HG03103 (cell line): ENCODE data around the gene KDM6A.
"Not testable (repeated sequence)": the region's sequence is repeated elsewhere in the genome, so short reads cannot be mapped to it uniquely, and the experiment has no call there.

Source experiments
- ATAC-seq: cut with Tn5 transposase; IDR thresholded peaks from one replicate; pipeline ENCODE4 v1.9.1; 2021; ENCODE audit warnings: low read depth; ENCODE audit not compliant: unreplicated experiment

KDM6A gene

DNA sequence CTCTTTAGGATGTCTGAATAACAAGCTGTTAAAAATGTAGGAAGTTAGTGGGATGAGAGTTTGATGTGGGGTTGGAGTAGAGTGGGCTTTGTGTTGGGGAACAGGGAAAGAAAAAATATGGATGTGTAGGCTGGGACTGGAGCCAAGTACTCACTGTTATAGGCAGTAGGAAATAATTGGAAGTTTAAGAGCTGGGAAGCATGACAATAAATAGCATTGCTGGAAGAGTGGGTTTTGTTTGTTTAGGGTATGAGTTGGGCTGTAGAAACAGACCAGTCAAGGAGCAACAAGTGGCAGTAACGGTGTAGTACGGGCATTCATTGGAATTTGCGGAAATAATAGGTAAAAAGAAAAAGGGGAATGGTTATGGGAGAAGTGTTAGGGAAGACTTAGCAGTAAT, 81.6 kb downstream of the KDM6A start:
- no peak for ATAC-seq

- ATAC-seq = no peak
These were observed 84.9 kb downstream of the KDM6A start for GRCh38 chrX:44957848-44958247.

- no peak for ATAC-seq
These were observed 85.5 kb downstream of the KDM6A start for GRCh38 chrX:44958480-44958879.

DNA sequence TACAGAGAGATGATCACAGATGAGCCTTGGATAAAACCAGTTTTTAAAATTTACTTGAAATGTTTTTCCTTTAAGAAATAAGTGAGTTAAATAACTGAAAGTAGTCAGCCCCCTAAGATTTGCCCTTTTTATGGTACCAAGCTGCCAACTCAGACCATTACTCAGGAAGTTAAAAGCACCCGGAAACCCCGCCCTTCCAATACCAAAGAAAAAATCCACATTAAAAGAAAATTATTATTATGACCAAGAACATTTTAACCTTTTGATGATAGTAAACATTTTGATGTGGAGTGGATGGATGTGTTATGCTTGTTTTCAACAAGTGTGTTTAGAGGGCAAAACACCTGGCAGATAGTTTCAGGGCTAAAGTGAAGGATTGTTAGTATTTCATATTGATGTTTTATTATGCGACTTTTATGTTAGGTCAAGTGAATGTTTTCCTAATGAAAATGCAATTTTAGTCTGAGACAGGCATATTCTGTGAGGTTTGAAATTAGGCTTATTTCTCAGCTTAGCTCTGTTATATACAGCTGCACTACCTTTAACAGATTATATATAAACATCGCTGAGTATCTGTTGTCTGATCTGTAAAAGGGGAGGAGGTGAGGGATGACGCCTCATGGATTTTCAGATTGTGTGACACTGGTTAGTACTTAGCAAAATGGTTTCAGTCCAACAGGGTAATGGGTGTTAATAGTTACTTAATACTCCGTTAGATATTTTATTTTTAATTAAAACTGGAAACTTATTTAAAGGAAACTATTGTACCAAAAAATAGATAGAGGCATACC, 89.0 kb downstream of the KDM6A start:
- no peak for ATAC-seq

DNA sequence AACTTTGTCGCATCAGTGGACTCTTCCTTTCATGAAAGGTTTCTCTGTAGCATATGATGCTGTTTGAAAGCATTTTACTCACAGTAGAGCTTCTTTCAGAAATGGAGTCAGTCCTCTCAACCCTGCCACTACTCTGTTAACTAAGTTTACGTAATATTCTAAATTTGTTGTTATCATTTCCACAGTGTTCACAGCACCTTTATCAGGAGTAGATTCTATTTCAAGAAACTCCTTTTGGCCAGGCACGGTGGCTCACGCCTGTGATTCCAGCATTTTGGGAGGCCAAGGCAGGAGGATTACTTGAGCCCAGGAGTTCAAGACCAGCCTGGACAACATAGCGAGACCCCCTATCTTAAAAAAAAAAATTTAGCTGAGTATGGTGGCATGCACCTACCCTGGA, 90.0 kb downstream of the KDM6A start:
- no peak for ATAC-seq

GRCh38 chrX:44967221-44967620, 94.2 kb downstream of the KDM6A start:
- no peak for ATAC-seq

DNA sequence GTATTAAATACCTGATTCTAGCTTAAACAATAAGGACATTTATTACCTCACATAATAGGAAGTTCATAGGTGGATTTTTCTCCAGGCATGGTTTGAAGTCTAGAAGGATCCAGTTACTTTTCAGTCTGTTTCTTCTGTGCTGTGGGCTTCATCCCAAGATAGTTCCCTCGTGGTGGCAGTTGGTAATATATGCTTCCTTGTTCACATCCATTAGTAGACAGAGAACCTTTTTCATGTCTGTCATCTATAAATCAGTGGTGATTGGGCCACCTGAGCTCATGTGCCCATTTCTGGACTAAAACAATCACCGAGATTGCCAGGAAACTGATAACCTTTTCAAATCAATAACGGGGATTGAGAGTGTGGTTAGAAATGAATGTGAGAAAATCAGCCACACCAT, 97.7 kb downstream of the KDM6A start:
- ATAC-seq = no peak

DNA sequence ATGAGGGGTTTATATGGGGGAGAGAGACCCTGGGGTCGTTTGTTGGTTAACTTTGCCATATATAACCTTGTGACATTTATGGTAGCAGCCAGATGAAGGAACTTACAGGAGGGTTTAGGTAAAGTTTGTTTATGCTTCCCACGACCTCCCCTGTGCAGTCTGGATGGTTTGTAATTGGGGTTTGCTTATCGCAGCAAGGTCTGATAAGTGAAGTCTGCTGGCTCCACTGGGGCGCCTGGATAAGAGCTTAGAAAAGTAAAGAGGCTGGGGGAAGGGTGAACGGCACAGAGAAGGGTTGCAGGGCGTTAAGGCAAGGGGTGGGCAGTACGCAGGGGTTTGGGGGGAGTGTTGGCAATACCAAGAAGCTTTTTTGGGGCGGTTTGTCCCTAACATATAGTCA, 98.7 kb downstream of the KDM6A start:
- no peak for ATAC-seq

DNA sequence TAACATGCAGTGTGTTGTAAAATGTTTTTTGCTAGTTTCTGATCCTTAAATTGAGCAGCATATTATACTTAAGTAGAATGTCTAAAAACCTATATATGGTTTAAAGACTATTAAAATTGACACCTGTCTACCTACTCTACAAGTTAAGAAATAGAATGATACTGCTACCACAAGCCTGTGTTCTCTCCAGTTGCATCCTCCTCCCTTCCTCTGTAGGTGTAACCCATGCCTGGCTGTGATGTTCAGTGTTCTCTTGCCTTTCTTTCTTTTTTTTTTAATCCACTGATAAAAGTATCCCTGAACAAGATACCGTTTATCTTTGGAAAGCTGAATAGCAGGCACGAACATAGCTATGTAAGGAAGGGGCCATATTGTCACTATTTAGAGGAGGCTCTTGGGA, 99.1 kb downstream of the KDM6A start:
- no peak for ATAC-seq

GRCh38 chrX:44973420-44973932, 100.5 kb downstream of the KDM6A start:
- no peak for ATAC-seq

DNA sequence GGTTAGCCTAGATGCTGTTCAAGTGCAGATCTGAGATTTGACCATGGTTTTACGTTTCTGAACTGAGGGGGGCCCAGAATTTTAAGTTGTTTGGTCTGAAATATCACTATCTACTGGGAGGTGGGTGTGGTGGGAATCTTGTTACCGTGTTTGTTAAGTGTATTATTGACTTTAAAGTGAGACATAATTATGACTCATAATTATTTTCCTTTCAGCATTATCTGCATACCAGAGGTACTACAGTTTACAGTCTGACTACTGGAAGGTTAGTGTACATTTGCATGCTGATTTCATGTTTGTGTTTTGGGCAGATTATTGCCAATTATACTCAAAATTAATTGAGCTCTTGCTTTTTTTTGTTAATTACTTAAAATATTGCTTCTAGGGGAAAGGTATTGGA, 101.5 kb downstream of the KDM6A start:
- no peak for ATAC-seq

GRCh38 chrX:44975666-44976263, 102.8 kb downstream of the KDM6A start:
- ATAC-seq = no peak

DNA sequence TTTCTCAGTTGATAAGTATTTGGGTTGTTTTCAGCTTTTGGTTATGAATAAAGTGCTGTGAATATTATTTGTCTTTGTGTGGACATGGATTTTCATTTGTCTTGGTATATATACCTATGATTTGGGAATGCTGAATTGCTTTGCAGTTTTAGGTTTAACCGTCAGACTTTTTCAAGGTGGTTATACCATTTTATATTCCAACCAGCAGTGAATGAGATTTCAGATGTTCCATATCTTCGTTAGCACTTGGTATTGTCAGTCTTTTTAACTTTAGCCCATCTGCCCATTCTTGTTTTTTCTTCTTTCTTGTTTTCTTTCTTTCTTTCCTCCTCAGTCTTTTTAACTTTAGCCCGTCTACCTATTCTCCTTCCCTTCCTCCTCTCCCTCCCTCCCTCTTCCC, 106.0 kb downstream of the KDM6A start:
- ATAC-seq = no peak

DNA sequence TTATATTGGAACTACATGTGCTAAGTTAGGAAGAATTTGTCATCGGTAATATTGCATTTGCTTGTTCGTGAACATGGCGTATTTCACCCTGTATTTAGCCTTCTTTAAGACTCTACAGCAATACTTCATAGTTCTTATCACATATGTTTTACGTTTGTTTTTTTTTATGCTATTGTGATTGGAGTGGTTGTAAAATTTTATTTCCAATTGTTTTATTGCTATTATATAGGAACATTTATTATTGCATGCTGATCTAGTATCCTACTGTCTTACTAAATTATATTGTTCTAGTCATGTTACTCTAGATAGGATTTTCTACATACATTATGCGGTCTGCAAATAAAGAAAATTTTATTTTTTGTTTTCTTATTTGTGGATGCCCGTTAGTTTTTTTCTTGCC, 107.4 kb downstream of the KDM6A start:
- ATAC-seq = no peak

GRCh38 chrX:44980883-44981282, 107.9 kb downstream of the KDM6A start:
- ATAC-seq = no peak

DNA sequence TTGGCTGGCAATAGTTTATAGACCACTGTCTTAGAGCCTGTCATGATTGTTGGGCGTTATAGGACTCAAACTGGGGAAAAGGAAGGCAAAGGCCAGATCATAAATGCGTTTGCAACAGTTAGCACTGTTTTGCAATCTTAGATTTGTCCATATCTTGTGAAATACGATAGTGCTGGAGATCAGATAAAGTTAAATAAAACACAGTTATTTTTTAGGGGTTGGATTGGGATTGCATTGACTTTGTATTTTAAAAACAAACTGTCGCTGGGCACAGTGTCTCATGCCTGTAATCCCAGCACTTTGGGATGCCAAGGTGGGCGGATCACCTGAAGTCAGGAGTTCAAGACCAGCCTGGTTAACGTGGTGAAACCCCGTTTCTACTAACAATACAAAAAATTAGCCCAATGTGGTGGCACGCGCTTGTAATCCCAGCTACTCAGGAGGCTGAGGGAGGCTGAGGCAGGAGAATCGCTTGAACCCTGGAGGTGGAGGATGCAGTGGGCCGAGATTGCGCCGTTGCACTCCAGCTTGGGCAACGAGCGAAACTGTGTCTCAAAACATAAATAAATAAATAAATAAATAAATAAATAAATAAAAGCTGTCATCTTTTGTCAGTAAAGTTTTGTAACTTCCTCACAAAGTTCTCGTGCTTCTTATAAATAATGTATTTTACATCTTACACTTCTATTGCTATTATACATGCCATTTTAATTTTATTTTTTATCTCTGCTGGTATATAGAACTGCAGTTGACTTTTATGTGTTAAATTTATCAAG, 117.2 kb downstream of the KDM6A start:
- no peak for ATAC-seq

DNA sequence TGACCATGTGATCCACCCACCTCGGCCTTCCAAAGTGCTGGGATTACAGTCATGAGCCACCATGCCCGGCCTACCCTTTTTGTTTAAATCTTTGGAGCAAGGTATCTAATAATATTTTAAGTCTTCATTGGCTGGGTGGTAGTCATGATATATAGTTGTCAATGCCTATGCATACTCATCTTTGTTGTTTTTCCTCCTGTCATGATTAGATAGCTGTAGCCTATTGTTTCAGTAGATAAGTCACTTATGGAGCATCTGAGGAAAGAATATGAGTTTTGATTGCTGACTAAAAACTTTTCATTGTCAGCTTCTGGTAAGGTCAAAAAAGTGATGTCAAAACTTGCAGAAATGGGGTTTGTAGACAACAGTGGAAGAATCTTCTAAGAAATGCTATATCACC, 119.8 kb downstream of the KDM6A start:
- ATAC-seq = no peak

DNA sequence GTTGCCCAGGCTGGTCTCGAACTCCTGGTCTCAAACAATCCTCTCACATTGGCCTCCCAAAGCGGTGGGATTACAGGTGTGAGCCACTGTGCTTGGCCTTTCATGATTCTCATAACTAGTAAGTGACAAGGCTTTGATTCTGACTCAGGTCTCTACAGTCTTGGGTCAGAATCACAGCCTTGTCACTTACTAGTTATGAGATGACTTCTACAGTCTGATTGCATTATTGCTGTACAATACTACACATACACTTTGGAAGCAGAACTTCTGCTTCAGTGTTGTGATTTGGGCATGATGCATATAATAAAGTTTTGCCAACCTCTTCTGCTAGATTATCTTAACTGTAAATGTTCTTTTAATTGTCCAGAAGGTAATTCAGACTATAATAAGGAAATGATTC, 123.3 kb downstream of the KDM6A start:
- ATAC-seq = no peak

GRCh38 chrX:44997282-44997812, 124.4 kb downstream of the KDM6A start:
- no peak for ATAC-seq

GRCh38 chrX:44997888-44998287, 124.9 kb downstream of the KDM6A start:
- ATAC-seq = no peak

DNA sequence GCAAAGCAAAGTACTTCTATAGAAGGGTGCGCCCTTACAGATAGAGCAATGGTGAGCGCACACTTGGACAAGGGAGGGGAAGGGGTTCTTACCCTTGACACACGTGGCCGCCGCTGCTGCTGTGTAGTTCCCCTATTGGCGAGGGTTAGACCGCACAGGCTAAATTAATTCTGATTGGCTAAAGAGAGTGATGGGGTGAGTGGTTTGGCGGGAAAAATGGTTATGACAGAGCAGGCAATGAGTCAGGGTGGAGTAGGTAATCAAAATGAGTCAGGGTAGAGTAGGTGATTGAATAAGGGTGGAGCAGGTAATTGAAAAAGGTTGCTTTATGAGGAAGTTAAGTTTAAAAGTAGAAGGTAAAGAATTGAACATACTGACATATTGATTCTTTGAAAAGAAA, 126.2 kb downstream of the KDM6A start:
- not testable (repeated sequence) for ATAC-seq
